ENCODE results near the gene C6orf132. TPM values are rescaled to one million over a fixed set of nuclear protein-coding genes. Genes with fewer than 3 reads are reported as not detected.

Gene C6orf132
- total and polyA plus RNA-seq, 10 of the 15 experiments (the other 5 are each of a cell fraction or from before 2014, with no cell fraction given): 0.04 to 0.05 TPM; not detected in 8

DNA sequence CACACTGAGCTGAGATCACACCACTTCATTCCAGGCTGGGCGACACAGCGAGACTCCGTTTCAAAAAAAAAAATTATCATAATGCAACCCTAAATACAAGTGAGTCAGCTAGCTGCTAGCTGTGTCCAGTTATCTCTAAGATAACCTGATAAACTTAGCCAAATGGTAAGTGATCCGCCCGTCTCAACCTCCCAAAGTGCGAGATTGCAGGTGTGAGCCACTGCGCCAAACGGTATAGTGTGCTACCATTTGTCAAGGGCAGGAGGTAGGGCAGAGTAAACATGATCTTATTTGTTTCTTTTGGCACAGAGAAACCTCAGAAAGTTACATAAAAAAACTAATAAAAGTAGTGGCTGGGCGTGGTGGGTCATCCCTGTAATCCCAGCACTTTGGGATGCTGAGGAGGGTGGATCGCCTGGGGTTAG, 4.7 kb upstream of the C6orf132 start:
- Histone ChIP-seq H2AFZ (ENCODE audit: control insufficient read depth, low read depth, low read length) (no peak overlapping the region), H3K9me3 (replicated peaks; ENCODE audit: control insufficient read depth, insufficient read depth, low read length) (no peaks in the 10 kb centered on the region), H4K20me1 (ENCODE audit: control insufficient read depth, insufficient read depth) (no peaks in the 10 kb centered on the region), H3K4me1 (ENCODE audit: control insufficient read depth, insufficient read depth, low read length) (no peaks in the 10 kb centered on the region), H3K36me3 (ENCODE audit: control insufficient read depth in 2 of 2, insufficient read depth in 2 of 2, low read length in 1 of 2) (no peaks in the 10 kb centered on the region), H3K27ac (ENCODE audit: control insufficient read depth, insufficient read depth) (no peak overlapping the region), H3K4me3 (no peak overlapping the region), H3K4me2 (ENCODE audit: control insufficient read depth, insufficient read depth) (no peak overlapping the region), H3K79me2 (ENCODE audit: control insufficient read depth, insufficient read depth, low read length) (no peaks in the 10 kb centered on the region), H3K9ac (ENCODE audit: control insufficient read depth, insufficient read depth, low read length) (no peak overlapping the region), H3K27me3 (replicated peaks in 1 of 2; ENCODE audit: control insufficient read depth in 2 of 2, insufficient read depth in 2 of 2, low read length in 1 of 2) (peaks cover 2 to 5% of the 10 kb centered on the region in 2 experiments; a peak in 3 of 4 replicates)
- in situ Hi-C loops (cut with MboI): no loop called here
- no TSS peak for BruUV-seq (replicated peaks)
- FAIRE-seq (no peak), ATAC-seq (no peak), DNase-seq (ENCODE audit: low read depth, low spot score) (no peak)
- ChIA-PET CTCF (no interaction called here), SMC1A (ENCODE audit: uncharacterized antibody, unreplicated experiment) (interaction anchor here (1.3 kb wide), 1 partner anchor 10 kb away, joined by 5 read pairs; no protein-coding TSS in a partner anchor), POLR2A (no interaction called here), RAD21 (ENCODE audit: unreplicated experiment) (no interaction called here)
- intact Hi-C loops (cut with micrococcal nuclease; ENCODE audit: unreplicated experiment): no loop called here
- no peak for TF ChIP-seq CBX5 (IDR thresholded peaks at IDR 0.05; ENCODE audit: low read depth)
- no peak for TF ChIP-seq ZNF217 (IDR thresholded peaks at IDR 0.05)
- TF ChIP-seq, protein P1, sequence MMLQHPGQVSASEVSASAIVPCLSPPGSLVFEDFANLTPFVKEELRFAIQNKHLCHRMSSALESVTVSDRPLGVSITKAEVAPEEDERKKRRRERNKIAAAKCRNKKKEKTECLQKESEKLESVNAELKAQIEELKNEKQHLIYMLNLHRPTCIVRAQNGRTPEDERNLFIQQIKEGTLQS (IDR thresholded peaks at IDR 0.05; ENCODE audit: borderline replicate concordance, extremely low read depth, low read depth, low read length): no peak
- no peak for TF ChIP-seq EED (IDR thresholded peaks at IDR 0.05; ENCODE audit: low read depth)
- no peak for TF ChIP-seq ZZZ3 (IDR thresholded peaks at IDR 0.05; ENCODE audit: control insufficient read depth, insufficient read length, low read depth)
- TF ChIP-seq HDGF (IDR thresholded peaks at IDR 0.05): no peak
- TF ChIP-seq ZNF24 (IDR thresholded peaks at IDR 0.05): no peak
- no peak for TF ChIP-seq HCFC1 (IDR thresholded peaks at IDR 0.05; ENCODE audit: low read length)
- TF ChIP-seq CHD4 (IDR thresholded peaks at IDR 0.05): no peak
- no peak for TF ChIP-seq MEF2A (IDR thresholded peaks at IDR 0.05; ENCODE audit: insufficient read depth, low read depth, low read length)
- no peak for TF ChIP-seq FOXK2 (IDR thresholded peaks at IDR 0.05)
- TF ChIP-seq POLR2AphosphoS2 (IDR thresholded peaks at IDR 0.05; ENCODE audit: low read depth, low read length): no peak
- no peak for TF ChIP-seq STAT1 (conservative IDR thresholded peaks at IDR 0.05)
- TF ChIP-seq FOS (IDR thresholded peaks at IDR 0.05; ENCODE audit: borderline replicate concordance, extremely low read depth, insufficient read length): no peak
- no peak for TF ChIP-seq EP300 (IDR thresholded peaks at IDR 0.05; ENCODE audit: borderline replicate concordance in 1 of 2, control insufficient read depth in 1 of 2, low read depth in 2 of 2, low read length in 2 of 2)
- TF ChIP-seq MXI1 (IDR thresholded peaks at IDR 0.05; ENCODE audit: low read depth, low read length): no peak
- WGBS (ENCODE audit: insufficient coverage, insufficient replicate concordance, low lambda C conversion rate, missing lambda C conversion rate): 81% methylated on average over 10 of the region's 10 CpGs

Measured in GM12878 (cell line).